GM18517 (cell line): ENCODE data around the gene PEMT.
A peak's percentile ranks its signal among the peaks of the same experiment; 100 is the strongest.
"Not testable (repeated sequence)": the region's sequence is repeated elsewhere in the genome, so short reads cannot be mapped to it uniquely, and the experiment has no call there.

ENCODE experiments used
- ATAC-seq: cut with Tn5 transposase; IDR thresholded peaks from one replicate; pipeline ENCODE4 v1.9.1; 2021; ENCODE audit warnings: mild to moderate bottlenecking, moderate library complexity; ENCODE audit not compliant: unreplicated experiment

PEMT gene, protein sequence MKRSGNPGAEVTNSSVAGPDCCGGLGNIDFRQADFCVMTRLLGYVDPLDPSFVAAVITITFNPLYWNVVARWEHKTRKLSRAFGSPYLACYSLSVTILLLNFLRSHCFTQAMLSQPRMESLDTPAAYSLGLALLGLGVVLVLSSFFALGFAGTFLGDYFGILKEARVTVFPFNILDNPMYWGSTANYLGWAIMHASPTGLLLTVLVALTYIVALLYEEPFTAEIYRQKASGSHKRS

DNA sequence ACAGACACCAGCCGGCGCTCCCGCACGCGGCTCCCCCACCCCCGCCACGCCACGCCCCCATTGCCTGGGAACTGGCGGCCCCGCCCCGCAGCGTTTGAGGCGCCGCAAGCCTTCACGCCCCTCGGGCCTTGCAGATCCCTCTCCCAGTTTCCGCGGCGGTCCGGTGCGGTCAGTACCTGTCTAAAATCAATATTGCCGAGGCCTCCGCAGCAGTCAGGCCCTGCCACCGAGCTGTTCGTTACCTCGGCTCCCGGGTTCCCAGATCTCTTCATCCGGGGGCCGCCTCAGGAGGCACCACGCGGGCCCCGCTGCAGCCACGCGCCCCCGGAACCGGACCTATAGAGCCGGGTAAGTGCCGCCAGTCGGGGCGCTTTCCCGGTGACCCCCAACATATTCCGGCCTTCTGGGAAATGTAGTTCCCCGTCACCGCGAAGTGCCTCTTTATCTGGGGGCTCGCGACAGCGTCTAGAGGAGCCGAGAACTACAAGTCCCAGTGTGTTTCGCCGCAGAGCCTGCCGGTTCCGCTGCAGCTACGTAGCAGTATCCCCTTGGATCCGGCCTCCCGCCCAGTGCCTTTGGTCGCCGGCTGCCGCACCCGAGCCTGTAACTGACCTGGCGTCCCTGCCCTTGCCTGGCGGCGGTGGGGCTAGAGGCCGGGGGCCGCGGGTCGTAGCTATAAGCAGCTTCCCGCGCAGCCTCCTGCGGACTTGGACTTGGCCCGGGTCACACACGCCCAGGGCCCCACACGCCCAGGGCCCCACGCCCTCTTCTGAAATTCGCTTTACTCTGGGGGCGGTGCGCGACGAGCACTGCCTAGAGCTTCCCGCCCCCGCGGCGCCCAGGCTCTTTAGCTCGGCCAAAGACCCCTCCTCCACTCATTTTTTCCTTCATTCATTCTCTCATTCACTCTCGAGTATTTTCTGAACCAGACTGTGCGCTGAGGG lies at the start of gene PEMT:
Gene PEMT, minus strand, starts transcription at position 354 of the 944 bp plus-strand sequence. Its CDS starts 82 bp downstream, at position 272.
- peak; percentile 97 for ATAC-seq

DNA sequence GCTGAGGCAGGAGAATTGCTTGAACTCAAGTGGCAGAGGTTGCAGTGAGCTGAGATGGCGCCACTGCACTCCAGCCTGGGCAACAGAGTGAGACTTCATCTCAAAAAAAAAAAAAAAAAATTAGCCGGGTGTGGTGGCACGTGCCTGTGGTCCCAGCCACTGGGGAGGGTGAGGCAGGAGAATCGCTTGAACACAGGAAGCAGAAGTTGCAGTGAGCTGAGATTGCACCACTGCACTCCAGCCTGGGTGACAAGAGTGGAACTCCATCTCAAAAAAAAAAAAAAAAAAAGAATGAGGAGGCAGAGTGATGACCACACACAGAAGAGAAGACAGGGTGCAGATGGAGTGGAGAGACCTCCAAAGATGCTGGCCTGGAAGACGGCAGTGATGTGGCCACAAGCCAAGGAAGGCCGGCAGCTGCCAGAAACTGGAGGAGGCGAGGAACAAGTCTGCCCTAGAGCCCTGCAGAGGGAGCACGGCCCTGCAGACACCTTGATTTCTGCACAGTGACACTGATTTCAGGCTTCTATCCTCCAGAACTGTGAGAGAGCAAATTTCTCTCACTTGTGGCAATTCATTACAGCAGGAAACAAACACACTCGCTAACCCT lies 48.3 kb upstream of the PEMT start:
- not testable (repeated sequence) for ATAC-seq

DNA sequence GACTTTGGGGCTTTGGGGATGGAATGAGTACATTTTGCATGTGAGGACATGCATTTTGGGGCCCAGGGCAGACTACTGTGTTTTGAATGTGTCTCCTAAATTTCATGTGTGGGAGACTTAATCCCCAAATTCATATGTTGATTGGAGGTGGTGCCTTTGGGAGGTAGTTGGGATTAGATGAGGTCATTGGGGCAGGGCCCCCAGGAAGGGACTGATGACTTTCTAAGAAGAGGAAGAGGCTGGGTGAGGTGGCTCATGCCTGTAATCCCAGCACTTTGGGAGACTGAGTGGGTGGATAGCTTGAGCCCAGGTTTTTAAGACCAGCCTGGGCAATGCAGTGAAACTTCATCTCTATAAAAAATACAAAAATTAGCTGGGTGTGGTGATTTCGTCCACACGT lies 47.0 kb upstream of the PEMT start:
- no peak for ATAC-seq

DNA sequence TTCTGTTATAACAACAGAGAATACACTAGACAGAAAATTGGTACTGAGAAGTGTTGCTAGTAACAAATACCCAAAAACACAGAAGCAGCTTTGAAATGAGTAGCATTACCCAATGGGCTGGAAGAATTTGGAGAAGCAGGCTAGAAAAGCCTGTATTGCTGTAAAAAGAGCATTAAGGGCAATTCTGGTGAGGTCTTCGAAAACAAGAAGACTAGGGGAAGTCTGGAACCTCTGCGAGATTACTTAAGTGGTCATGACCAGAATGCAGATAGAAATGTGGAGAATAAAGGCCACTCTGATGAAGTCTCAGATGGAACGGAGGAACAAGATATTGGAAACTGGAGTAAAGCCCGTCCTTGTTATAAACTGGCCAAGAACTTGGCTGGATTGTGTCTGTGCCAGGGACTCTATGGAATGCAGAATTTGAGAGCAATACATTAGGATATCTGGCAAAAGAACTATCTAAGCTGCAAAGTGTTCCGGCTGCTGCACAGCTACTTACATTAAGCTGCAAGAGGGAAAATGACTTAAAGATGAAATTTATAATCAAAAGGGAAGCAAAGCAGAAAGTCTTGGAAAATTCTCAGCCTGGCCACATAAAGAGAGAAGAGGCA lies 44.9 kb upstream of the PEMT start:
- ATAC-seq, result no peak

DNA sequence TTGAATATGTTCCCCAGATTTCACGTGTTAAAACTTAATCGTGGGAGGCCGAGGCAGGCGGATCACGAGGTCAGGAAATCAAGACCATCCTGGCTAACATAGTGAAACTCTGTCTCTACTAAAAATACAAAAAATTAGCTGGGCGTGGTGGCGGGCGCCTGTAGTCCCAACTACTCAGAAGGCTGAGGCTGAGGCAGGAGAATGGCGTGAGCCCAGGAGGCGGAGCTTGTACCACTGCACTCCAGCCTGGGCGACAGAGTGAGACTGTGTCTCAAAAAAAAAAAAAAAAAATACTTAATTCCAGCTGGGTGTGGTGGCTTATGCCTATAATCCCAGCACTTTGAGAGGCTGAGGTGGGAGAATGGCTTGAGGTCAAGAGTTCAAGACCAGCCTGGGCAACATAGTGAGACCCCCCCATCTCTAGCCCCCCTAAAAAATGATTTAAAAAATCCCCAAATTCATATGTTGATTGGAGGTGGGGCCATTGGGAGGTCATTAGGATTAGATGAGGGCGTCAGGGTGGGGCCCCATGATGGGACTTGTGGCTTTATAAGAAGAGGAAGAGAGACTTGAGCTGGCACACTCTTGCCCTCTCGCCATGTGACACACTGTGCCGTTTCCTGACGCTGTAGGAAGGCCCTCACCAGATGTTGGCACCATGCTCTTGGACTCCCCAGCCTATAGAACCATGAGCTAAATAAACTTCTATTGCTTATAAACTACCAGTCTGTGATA lies 44.2 kb upstream of the PEMT start:
- not testable (repeated sequence) for ATAC-seq

DNA sequence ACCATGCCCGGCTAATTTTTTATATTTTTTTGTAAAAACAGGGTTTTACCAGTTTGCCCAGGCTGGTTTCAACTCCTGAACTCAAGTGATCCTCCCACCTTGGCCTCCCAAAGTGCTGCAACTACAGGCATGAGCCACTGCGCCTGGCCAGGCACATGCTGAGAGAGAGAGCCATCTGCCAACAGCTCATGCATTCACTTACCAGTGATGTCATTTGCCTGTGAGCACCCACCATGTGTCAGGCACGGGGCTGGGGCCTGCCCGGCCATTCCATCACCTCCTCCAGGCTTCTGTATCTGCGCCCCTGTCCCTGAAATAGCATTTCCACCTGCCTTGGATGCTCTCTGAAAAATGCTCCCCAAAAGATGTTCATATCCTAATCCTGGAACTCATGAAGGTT lies 43.6 kb upstream of the PEMT start:
- ATAC-seq, result no peak

DNA sequence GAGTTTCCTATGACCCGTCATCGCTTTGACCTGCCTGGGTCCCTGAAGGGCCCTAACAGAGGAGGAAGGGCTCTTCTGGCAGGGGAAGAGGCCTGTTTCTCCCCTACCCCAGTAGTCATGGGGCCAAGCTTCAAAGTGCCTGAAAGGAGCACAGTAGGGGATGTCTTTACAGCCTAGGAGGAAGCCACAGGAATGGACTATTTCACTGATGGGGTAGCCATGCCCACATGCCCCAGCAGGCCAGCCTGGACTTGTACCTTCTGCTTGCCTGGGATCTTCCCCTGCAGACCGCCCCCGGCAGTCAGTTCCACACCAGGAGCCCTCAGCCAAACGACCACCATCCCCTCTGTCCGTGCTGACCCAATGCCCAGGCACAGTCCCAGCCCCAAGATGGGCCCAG lies 41.8 kb upstream of the PEMT start:
- no peak for ATAC-seq

DNA sequence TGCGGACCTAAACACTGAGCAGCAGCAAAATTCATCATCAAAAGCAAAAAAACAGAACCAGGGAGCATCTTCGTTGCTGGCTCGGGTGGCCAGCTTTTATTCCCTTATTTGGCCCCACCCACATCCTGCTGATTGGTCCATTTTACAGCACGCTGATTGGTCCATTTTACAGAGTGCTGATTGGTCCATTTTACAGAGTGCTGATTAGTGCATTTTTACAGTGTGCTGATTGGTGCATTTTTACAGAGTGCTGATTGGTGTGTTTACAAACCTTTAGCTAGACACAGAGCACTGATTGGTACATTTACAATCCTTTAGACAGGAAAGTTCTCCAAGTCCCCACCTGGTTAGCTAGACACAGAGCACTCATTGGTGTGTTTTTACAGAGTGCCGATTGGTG lies 41.2 kb upstream of the PEMT start:
- not testable (repeated sequence) for ATAC-seq

DNA sequence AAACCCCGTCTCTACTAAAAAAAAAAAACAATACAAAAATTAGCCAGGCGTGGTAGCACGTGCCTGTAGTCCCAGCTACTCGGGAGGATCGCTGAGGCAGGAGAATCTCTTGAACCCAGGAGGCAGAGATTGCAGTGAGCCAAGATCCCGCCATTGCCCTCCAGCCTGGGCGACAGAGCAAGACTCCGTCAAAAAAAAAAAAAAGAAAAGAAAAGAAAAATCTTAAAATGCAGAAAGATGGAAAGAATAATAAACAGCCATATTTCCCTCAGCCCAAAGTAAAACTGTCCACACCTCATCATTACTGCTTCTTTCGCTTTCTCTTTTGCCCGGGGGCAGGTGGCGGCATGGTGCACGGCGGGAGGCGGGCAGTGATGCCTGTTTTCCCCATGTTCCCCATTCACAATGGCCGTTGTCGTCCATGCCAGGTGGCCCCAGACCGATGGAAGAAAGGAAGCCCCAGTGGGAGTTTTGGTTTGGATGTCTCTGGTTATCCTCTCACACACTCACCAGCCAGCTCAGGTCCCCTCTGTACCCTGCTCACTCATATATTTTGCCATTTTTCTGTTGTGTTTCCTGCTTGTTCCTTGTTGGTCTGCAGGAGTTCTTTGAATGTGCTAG lies 37.0 kb upstream of the PEMT start:
- ATAC-seq, result no peak

DNA sequence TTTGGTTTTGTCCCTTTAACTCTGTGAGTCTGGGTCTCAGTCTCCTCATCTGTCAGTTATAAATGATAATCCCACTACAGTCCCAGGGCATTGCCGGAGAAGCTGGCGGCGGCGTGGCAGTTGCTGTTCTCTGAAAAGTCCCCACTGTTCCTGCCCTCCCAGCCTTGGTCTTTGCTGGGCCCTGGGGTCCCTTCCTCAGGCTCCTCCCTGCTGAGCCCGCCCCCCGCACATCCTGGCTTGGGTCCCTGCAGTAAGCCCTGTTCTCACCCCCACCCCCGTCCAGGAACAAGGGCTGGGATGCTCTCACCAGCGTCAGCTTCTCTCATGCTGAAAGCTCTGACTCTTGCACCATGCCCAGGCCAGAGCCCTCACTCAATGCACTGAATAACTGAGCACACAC lies 35.3 kb upstream of the PEMT start:
- no peak for ATAC-seq

DNA sequence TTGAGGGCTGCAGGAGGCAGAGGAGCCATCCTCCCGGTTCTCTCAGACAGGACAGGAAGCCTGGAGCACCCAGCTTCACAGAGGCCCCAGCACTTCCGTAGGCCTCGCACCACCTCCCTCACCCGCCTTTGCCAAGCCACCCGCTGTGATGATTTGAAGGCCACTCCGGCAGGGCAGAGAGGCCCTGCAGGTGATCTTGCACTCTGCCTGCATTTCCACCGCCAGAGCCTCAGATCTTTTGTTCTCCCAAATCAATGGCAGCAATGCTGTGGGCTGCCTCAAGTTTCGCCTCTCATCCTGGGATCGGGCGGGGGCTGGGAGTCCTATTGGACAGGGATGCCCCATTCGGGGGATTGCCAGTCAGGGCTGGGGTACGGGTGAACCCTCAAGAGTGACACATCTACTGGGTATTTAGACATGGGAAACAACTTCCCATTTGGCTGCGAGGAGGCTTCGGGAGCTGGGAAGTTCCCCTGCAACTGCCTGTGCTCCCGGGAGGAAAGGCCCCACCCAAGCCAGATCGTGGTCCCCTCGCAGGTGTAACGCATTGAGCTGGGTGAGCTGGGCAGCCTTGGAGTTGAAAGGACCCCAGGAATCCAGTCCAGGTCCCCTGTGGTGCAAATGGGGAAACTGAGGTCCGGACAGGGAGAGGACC lies 34.8 kb upstream of the PEMT start:
- no peak for ATAC-seq

DNA sequence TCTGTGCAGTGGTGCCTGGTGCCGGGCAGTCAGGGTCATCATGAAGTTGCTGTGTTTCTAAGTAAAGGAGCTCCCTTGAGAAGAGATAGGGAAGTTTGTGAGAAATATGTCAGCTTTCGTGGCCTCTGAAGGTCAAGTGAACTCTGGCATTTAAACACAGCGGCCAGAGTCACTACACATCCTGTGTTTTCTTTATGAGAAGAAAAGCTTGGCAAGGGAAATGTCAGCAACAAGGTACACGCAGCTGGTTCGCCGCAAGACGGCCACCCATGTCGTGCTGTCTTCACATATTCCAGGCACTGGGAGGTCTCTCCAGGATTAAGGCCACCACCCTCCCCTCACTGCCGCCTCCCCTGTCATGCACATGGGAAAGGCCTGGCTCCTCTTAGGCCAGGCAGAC lies 33.2 kb upstream of the PEMT start:
- no peak for ATAC-seq

DNA sequence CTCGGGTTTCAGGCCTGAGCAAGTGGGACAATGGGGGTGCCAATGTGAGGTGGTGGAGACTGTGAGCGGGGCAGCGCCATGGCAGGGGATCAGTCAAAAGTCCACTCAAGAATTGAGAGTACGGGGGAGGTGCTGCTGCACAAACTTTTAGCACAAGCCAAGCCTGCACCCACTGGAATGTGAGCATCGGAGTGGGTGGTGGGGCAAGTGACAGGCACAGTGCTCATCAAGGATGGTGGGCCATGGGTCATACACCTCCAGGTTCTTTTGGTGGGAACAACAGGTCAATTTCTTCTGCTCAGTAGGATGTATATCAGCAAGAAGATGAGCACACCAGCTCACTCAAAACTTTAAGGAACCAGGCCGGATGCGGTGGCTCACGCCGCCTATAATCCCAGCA lies 32.4 kb upstream of the PEMT start:
- ATAC-seq, result no peak

DNA sequence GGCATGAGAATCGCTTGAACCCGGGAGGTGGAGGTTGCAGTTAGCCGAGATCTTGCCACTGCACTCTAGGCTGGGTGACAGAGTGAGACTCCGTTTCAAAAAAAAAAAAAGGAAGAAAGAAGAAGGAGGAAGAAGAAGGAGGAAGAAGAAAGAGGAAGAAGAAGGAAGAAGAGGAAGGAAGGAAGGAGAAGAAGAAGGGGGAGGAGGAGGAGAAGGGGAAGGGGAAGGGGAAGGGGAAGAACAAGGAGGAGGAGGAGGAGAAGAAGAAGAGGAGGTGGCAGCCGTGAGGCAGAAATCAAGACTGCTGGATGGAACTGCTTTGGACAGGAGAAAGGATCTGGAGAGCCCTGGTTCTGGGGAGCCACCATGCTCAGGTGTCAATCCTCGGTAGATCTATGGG lies 29.7 kb upstream of the PEMT start:
- ATAC-seq, result no peak

DNA sequence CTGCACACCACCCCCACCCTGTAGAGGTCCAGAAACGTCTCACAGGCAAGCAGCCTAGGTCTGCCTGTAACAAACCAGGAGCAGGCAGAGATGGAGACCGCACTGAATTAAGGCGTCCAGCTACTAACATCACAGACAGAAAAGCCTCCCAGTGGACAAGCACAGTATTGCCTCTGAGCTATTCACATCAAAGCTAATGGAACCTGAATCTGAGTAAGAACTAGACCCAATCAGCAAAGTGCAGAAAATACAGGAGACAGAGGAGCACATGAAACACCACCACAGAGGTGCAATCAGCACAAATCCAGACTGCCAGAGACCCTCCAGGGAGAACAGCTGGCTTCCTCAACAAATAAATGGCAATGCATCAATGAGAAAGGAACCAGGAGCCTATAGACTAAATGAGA lies 22.2 kb upstream of the PEMT start:
- ATAC-seq, result no peak

DNA sequence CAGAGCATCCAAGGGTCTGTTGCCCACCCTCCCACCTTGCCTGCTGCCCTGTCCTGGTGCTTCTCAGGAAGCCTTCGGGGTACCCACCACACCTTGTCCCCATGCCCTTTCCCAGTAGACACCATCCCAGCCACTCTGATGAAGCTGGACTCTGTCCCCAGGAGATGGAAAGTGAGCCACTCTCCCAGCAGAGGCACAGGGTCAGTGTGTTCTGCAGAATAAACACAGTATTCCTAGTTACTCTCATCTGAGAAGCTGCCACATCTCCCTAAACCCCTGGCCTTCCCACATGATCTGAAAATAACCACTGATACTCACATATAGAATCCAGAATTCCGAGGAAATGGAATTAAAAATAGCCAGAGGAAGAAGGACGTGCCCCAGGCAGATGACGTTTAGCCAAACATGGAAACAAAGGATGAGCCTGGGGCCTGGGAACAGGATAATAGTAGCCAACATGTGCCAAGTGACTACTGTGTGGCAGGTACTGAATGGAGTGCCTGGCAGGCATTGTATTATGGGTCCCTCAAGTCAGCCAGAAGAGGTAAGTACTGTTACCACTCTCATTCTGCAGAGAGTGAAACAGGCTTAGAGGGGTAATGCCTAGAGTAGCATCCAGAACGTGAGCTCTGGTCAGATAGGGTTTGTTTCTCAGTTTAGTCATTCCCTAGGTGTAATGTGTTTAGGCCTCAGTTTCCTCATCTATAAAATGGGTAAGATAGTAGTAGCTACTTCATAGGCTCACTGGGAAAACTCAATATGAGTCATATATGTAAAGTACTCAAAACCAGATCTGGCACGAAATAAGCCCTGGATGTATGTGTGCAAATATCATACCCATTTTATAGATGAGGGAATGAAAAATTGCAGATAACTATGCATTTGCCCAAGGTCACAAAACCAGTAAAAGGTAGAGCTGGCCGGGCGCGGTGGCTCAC lies 20.8 kb upstream of the PEMT start:
- no peak for ATAC-seq

DNA sequence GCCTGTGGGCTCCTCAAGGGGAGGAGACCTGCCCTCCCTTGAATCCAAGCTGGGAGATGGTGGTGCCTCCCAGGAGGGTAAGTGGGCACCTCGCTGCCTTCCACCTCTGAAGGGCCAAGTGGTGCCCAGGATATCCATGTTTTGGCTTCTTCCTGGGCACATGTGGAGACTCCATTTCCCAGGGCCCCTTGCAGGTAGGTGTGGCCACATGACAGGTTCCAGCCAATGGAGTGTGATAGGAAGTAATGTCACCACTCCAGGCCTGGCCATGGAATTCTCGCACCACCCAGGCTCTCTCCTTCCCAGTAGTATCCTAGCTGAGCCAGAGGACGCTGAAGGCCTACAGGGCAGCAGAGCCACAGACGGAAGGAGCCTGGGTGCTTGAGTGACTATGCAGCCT lies 17.6 kb upstream of the PEMT start:
- no peak for ATAC-seq

DNA sequence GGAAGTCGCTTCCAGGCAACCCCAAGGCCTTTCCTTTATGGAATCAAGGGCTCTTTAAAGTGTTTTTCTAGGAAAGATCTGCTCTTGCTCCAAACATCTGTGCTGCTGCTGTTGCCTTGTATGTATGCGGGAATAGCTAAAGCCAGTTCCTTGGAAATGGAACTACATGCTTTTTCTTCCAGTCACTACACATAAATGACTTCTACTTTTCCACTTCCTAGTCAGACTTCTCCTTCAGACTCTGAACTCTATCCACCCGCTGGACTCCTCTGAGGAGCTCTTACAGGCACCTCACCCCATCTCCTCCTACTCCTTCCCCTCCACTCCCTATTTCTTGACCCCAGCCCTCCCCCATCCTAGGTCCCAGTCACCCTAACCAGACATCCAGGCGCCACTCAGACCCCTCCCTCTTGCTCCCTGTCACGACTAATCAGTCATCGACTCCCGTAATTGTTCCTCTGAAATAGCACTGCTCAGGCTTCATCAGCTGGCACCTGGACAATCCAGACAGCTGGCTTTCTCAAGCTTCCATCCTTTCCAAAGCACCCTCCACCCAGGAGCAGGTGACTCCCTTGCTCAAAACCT lies 15.0 kb upstream of the PEMT start:
- ATAC-seq, result no peak
